Activated T-helper 1 cell treated with anti-CD3 and anti-CD28 coated beads, Interleukin-12 subunit alpha, Interleukin-12 subunit beta, Interleukin-2, Interleukin-4 antibody, amounts not matched to agents 30 ng/mL and 10 ng/mL and 1 ng/mL, durations not matched to agents 14 hours and 24 hours and 36 hours (primary cell): ENCODE results near the gene SNRPA1. TPM values are rescaled to one million over a fixed set of nuclear protein-coding genes. Genes with fewer than 3 reads are reported as not detected.
A peak's percentile ranks its signal among the peaks of the same experiment; 100 is the strongest.

Source experiments
- DNase-seq: peaks from one replicate; pipeline ENCODE4 v3.0.0; 2021; ENCODE audit warnings: low spot score
- H3K27ac Mint-ChIP-seq: one replicate; pipeline ENCODE4 v1.8.0; 2021; ENCODE audit warnings: mild to moderate bottlenecking, mixed read lengths
- H3K27me3 Mint-ChIP-seq: one replicate; pipeline ENCODE4 v1.8.0; 2022; ENCODE audit warnings: mild to moderate bottlenecking, moderate library complexity, mixed read lengths; ENCODE audit not compliant: insufficient read depth
- H3K36me3 Mint-ChIP-seq: one replicate; pipeline ENCODE4 v1.8.0; 2021; ENCODE audit warnings: low read depth, mixed read lengths
- H3K4me1 Mint-ChIP-seq: one replicate; pipeline ENCODE4 v1.8.0; 2021; ENCODE audit warnings: low read depth, mixed read lengths
- H3K4me3 Mint-ChIP-seq: one replicate; pipeline ENCODE4 v1.8.0; 2021; ENCODE audit warnings: mild to moderate bottlenecking, moderate library complexity, mixed read lengths
- H3K9me3 Mint-ChIP-seq: one replicate; pipeline ENCODE4 v1.8.0; 2021; ENCODE audit warnings: mixed read lengths
- intact Hi-C: fragments of 100-400 bp; cut with micrococcal nuclease; formaldehyde crosslinking; loops from one replicate; pipeline ENCODE4 v1.15.1; 2024
- total RNA-seq: library from RNA; stranded (reverse); gene quantifications from 2 replicates; pipeline ENCODE4 v1.2.3, GENCODE V29; 2022

The SNRPA1 gene
- total RNA-seq, 1 donor from 2014 or later, result 184 TPM

DNA sequence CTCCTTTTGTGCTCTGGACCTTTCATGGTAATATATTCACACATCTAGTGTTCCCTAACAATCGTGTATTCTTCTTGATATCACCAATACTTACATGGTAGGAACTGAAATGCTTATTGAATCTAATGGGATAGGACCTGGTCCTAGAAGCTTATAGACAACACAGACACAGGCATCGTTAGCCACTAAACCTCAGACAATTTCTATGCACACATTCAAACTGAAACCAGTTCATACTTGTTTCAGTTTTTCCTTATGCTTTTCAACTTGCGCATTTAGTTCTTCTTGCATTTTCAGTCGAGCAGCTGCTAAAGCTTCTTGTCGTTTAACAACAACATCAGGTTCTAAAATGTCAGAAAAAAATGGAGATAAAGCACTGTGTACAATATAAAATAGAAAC lies 20.0 kb downstream of the SNRPA1 start:
- intact Hi-C loops, result loop anchor here (1.0 to 5.0 kb wide), 3 partner anchors 260 to 447 kb away; partner anchors contain the start of genes LRRK1 and TARS3
- Mint-ChIP-seq H3K36me3 (peaks cover 60% of the 10 kb centered on the region), H3K4me1 (peaks cover 38% of the 10 kb centered on the region), H3K27ac (peak overlapping the region; percentile 69), H3K27me3 (no peaks in the 10 kb centered on the region), H3K9me3 (no peaks in the 10 kb centered on the region), H3K4me3 (peak overlapping the region; percentile 98)
- no peak for DNase-seq

DNA sequence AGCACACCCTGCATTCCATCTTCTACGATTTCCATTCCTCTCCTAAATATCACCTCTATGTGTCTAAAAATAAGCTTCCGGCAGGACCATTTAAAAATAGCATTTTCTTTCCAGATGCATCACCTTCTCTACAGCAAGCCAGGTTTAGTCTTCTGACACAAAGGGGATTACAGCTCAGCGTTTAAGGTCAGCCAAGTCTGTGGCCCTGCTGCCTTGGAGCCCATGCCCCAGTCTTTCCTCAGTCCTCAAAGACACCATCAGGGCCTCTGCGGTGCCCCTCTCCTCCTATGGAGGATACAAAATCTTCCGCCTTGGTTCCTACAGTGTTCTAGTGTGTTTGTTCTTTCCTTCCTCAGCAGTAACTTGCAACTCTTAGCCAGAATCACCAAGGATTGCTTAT lies 21.5 kb downstream of the SNRPA1 start:
- Mint-ChIP-seq H3K36me3 (peaks cover 60% of the 10 kb centered on the region), H3K9me3 (no peaks in the 10 kb centered on the region), H3K4me1 (peaks cover 34% of the 10 kb centered on the region), H3K27ac (no peak overlapping the region), H3K27me3 (no peaks in the 10 kb centered on the region), H3K4me3 (no peak overlapping the region)
- no peak for DNase-seq
- intact Hi-C loops, result no loop called here

DNA sequence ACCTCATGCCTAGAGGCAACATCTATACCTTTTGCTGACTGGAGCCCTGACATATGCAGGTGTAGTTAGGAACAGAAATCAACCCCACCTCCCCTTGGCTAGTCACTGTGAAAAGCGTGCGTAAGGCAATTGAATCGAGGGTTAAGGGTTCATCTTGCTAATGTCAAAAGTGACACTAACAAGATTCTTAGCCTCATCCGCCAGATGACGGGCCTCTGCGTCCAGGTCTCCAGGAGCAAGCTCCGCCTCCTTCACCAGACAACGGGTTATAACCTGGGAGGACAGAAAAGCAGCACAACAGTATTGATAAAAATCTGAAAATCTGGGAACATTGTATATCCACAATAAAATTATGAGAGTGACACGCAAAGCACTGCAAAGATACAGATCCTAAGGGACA lies 22.5 kb downstream of the SNRPA1 start:
- H3K4me1 Mint-ChIP-seq, result peaks cover 25% of the 10 kb centered on the region
- H3K9me3 Mint-ChIP-seq, result no peaks in the 10 kb centered on the region
- no peak overlapping the region for H3K4me3 Mint-ChIP-seq
- H3K36me3 Mint-ChIP-seq, result peaks cover 53% of the 10 kb centered on the region
- H3K27ac Mint-ChIP-seq, result no peak overlapping the region
- intact Hi-C loops, result no loop called here
- no peak for DNase-seq
- no peaks in the 10 kb centered on the region for H3K27me3 Mint-ChIP-seq

DNA sequence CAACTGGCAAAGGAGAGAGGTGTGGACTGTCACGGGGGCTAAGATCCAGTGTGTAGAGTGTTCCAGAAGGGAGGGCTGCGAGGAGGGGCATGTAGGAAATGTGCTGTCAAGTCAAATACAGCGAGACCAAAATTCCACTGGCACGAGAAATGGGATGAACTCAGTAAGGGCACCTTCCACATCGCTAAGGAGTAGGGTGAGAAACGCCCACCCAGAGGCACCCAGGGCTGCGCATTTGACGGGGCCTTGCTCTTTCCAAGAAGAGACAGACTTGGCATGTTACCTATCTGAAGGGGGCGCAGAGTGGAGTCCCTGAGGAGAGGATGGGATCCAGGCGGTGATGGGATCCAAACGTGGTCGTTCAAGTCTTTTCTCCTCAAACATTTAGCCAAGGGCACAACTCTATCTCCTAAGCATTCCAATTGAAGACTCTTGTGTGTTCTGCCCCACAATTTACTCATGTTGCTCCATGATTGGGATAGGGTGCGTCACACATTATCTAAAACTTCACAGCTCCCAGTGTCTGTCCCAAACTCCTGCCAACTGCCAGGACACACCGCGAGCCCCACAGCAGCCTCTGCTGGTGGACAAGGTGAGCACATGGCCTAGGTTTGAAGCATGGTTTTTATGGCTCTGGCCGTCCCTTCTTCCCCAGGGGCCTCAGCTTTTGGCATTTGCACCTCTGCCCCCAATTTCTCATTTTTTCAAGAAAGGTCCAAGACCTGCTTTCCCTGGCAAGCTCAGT lies 25.4 kb downstream of the SNRPA1 start:
- H3K27ac Mint-ChIP-seq, result no peak overlapping the region
- H3K27me3 Mint-ChIP-seq, result no peaks in the 10 kb centered on the region
- no peak overlapping the region for H3K4me3 Mint-ChIP-seq
- no peaks in the 10 kb centered on the region for H3K9me3 Mint-ChIP-seq
- peaks cover 44% of the 10 kb centered on the region for H3K36me3 Mint-ChIP-seq
- peaks cover 5% of the 10 kb centered on the region for H3K4me1 Mint-ChIP-seq
- no peak for DNase-seq
- intact Hi-C loops, result no loop called here

DNA sequence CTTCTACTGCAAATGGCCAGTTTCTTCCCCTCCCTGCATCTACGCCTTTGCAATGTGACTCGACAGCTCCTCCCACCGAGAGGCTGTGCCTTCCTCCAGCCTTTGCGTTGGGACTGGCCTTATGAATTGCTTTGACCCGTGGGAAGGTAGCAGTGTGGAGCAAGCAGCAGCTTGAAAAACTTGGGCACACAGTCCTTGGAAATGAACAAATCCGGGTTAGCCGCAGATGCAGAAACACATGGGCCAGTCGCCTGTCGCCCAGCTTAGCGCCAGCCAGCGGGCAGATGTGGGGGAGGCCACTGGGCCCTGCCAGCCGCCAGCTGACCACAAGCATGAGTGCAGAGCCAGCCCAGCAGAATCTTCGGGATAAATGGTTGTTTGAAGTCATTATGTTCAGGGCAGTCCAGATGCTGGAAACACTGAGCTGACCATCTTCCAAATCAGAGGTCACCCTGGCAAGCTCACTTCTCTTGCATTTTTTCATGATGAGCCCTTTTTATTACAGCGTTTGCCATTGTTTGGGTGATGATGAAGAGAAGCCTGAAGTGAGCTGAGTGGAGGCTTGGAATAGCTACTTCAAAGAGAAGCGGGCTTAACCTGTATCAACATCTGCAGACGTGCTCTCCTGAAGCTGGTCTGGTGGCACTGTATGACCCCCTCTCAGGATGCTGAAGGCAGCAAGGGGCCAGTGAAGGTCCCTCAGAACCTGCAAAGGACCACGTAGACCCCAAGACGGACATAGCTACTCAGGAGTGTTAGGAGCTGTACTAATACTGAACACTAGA lies 27.5 kb downstream of the SNRPA1 start:
- intact Hi-C loops, result no loop called here
- no peak overlapping the region for H3K27ac Mint-ChIP-seq
- H3K4me1 Mint-ChIP-seq, result peaks cover 12% of the 10 kb centered on the region
- no peaks in the 10 kb centered on the region for H3K9me3 Mint-ChIP-seq
- no peaks in the 10 kb centered on the region for H3K27me3 Mint-ChIP-seq
- no peak for DNase-seq
- no peak overlapping the region for H3K4me3 Mint-ChIP-seq
- peaks cover 24% of the 10 kb centered on the region for H3K36me3 Mint-ChIP-seq

DNA sequence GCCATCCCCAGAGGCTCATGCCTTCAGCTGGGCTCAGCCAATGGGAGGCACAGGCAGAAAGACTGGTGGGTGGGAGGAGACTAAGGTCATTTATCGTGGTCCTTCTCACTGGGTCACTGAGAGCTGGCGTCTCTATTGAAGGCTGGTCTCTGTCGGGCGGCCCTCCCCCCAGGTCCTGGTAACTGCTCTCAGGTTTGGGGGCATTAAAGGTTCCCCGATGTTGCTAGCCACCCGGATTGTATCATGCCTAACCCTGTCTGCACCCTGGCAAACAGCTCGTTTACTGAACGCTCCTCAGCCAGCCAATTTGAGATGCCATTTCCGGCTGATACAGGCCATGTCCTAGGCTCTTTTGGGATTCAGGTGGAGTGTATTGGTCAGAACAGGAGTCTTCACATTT lies 28.3 kb downstream of the SNRPA1 start:
- DNase-seq, result no peak
- no peaks in the 10 kb centered on the region for H3K27me3 Mint-ChIP-seq
- H3K9me3 Mint-ChIP-seq, result no peaks in the 10 kb centered on the region
- H3K36me3 Mint-ChIP-seq, result peaks cover 19% of the 10 kb centered on the region
- intact Hi-C loops, result no loop called here
- H3K27ac Mint-ChIP-seq, result no peak overlapping the region
- peaks cover 12% of the 10 kb centered on the region for H3K4me1 Mint-ChIP-seq
- H3K4me3 Mint-ChIP-seq, result no peak overlapping the region

DNA sequence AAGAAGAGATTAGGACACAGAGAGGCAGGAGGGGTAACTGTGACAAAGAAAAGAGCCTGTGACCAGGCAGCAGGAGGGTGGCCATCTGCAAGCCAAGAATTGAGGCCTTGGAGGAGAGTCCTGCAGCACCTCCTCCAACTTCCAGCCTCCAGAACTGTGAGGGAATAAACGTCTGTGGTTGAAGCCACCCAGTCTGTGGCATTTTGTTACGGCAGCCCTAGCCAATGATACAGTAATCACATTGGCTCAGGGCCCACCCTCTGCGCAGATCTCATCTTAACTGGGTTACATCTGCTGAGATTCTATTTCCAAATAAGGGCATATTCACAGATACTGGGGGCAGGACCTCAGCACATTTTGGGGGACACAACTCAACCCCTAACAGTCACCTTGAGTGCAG lies 29.0 kb downstream of the SNRPA1 start:
- intact Hi-C loops, result no loop called here
- DNase-seq, result no peak
- H3K4me1 Mint-ChIP-seq, result peaks cover 12% of the 10 kb centered on the region
- H3K27ac Mint-ChIP-seq, result no peak overlapping the region
- no peak overlapping the region for H3K4me3 Mint-ChIP-seq
- H3K9me3 Mint-ChIP-seq, result no peaks in the 10 kb centered on the region
- no peaks in the 10 kb centered on the region for H3K27me3 Mint-ChIP-seq
- H3K36me3 Mint-ChIP-seq, result peaks cover 13% of the 10 kb centered on the region

DNA sequence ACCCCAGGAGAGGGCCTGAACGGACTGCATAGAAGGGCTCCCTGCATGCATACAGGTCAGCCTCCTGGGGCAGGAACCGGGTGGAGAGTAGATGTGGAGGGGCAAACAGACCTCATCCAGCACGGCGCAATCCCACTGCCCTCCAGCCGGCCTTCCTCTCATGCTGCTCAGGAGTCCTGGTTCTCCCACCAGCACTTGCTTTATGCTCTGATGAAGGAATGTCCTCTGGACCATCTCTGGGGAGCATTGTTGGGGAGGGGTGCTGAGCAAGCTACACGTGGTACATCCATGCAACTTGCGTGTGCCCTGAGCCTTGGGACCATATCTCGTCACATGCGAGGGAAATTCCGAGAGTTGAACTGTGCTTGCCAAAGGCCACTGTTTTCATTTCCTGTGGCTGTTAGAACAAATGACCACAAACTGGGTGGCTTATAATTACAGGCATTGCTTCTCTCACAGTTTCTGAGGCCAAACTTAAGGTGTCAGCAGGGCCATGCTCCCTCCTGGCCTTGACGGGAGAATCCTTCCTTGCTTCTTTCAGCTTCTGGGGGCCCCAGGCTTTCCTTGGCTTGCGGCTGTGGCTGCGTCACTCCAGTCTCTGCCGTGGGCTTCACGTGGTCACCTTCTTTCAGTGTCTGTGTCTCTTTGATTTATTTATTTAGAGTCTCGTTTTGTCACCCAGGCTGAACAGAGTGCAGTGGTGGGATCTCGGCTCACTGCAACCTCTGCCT lies 30.0 kb downstream of the SNRPA1 start:
- H3K27me3 Mint-ChIP-seq, result peaks cover 7% of the 10 kb centered on the region
- H3K4me3 Mint-ChIP-seq, result no peak overlapping the region
- H3K27ac Mint-ChIP-seq, result no peak overlapping the region
- no peak for DNase-seq
- peaks cover 12% of the 10 kb centered on the region for H3K4me1 Mint-ChIP-seq
- no peaks in the 10 kb centered on the region for H3K9me3 Mint-ChIP-seq
- intact Hi-C loops, result no loop called here
- H3K36me3 Mint-ChIP-seq, result peaks cover 6% of the 10 kb centered on the region

DNA sequence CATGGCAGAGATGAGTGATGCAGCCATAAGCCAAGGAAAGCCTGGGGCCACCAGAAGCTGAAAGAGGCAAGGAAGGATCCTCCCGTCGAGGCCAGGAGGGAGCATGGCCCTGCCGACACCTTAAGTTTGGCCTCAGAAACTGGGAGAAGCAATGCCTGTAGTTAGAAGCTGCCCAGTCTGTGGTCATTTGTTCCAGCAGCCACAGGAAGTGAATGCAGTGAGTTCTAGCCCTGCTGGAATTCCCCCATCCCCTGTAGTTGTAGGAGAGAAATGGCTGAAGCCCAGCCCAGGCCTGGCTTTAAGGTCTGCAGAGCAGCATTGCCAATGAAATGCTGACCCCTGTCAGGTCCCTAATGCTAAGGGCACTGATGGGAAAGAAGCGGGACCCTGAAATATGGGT lies 31.0 kb downstream of the SNRPA1 start:
- Mint-ChIP-seq H3K9me3 (no peaks in the 10 kb centered on the region), H3K4me3 (no peak overlapping the region), H3K4me1 (peaks cover 12% of the 10 kb centered on the region), H3K27ac (peak overlapping the region; percentile 29), H3K36me3 (peaks cover under 1% of the 10 kb centered on the region), H3K27me3 (peaks cover 14% of the 10 kb centered on the region)
- no peak for DNase-seq
- intact Hi-C loops, result no loop called here

DNA sequence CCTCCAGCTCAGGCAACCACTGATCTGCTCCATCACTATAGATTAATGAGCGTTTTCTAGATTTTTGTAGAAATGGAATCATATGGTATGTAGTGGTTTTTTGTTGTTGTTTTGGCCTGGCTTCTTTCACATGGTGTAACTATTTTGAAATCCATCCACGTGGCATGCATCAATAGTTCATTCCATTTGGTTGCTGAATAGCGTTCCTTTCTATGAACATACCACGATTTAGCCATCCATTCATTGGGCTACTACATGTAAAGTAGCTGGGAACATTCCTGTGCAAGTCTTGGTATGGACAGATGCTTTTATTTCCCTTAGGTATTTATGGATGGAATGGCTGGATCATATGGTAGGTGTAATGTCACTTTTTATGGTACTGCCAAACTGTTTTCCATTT lies 32.5 kb downstream of the SNRPA1 start:
- Mint-ChIP-seq H3K36me3 (no peaks in the 10 kb centered on the region), H3K4me3 (no peak overlapping the region), H3K4me1 (peaks cover 18% of the 10 kb centered on the region), H3K27ac (no peak overlapping the region), H3K9me3 (no peaks in the 10 kb centered on the region), H3K27me3 (peaks cover 19% of the 10 kb centered on the region)
- intact Hi-C loops, result no loop called here
- DNase-seq, result no peak

DNA sequence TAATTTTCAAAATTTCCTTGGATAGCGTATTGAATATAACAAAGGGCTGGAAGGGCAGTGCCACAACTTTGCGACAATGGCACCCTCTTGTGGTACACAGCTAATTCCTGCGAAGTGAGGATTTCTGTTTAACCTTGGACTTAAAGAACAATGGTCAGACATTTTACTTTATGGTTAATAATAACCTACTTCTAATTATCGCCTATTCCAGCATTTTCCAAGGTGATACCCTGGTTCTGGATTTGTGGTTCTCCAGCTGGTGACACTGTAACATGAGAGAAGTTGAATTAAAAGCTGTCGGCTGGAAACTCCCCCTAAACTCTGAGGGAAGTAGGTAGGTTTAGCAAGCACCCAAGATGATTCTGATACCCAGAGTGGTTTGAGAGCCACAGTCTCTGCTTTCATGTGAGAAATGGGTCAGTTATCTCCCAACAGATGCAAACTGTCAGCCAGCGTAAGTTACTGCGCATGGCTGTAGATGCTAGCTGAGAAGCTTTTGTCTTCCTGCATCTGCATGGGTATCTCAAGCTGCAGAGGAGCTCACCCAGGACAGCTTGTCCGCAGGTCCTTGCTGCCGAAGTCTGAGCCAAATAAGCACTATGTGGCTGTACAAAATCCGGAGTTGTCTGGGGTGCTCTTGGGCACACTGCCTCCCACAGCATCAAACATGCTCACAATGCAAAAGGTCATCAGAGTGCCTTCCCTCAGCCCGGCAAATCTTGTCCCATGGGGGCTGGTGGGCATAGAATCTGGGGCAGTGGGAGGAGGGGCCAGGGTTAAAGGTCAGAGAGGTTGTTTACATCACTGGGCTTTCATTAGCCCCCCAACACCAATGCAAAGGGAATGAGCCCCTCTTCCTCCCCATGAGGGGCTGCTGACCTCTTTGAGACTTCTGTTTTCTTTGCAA lies 36.6 kb downstream of the SNRPA1 start:
- Mint-ChIP-seq H3K4me1 (peaks cover 37% of the 10 kb centered on the region), H3K27me3 (peaks cover 19% of the 10 kb centered on the region), H3K4me3 (no peak overlapping the region), H3K9me3 (no peaks in the 10 kb centered on the region), H3K27ac (peak overlapping the region; percentile 5), H3K36me3 (no peaks in the 10 kb centered on the region)
- intact Hi-C loops, result loop anchor here (1.0 kb wide), 2 partner anchors 169 to 243 kb away; no protein-coding TSS in a partner anchor
- DNase-seq, result peak; percentile 26

DNA sequence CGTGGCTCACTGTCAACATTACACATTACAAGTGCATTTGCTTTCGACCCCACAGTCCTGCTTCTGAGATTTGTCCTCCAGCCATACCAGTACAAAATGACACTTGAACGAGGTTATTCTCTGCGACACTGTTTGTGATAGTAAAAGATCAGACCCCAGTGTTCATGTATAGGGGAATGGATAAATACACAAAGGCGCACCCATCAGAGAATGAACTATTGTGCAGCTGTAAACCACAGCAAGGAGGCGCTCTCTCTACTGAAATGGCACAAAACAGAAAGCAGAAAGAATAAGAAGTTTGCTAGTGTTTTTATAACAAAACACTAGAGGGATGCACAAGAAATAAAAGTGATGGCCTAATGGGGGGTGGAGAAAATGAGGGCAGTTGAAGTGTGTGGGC lies 38.3 kb downstream of the SNRPA1 start:
- Mint-ChIP-seq H3K27ac (no peak overlapping the region), H3K9me3 (no peaks in the 10 kb centered on the region), H3K4me1 (peaks cover 43% of the 10 kb centered on the region), H3K27me3 (peaks cover 19% of the 10 kb centered on the region), H3K4me3 (no peak overlapping the region), H3K36me3 (no peaks in the 10 kb centered on the region)
- no peak for DNase-seq
- intact Hi-C loops, result no loop called here
